H1 (cell line): ENCODE data around the gene CTSW. TPM values are rescaled to one million over a fixed set of nuclear protein-coding genes. Genes with fewer than 3 reads are reported as not detected.

ENCODE experiments used
- CTCF ChIA-PET: fragments of 300-600 bp; sonication (Branson Sonifier 250); formaldehyde crosslinking; loops from one replicate; lab custom pipeline; 2021; ENCODE audit not compliant: partially characterized antibody; lab: Charles Lee
- POLR2A ChIA-PET: fragments of 300-600 bp; sonication (Branson Sonifier 250); formaldehyde crosslinking; loops from one replicate; lab custom pipeline; 2021; ENCODE audit warnings: inconsistent platforms; ENCODE audit not compliant: partially characterized antibody; lab: Charles Lee
- DNase-seq, 2 experiments: peaks; one replicate each; pipeline versions ENCODE4 v3.0.0 to v3.0.0-alpha.2; 2010 to 2022; ENCODE audit warnings: low spot score in 2 of 2, low read depth in 1 of 2, mixed read lengths in 1 of 2
- FAIRE-seq: peaks from 2 replicates; lab custom pipeline; 2011; peaks lifted over from hg19 to GRCh38; lab: Jason Lieb, UNC
- H2AFZ ChIP-seq: 2 replicates; pipeline ENCODE4 v1.8.1; 2012; ENCODE audit warnings: low read length, inconsistent platforms
- H2AK5ac ChIP-seq: 2 replicates; pipeline ENCODE4 v1.6.1; 2013; ENCODE audit warnings: low read depth, low read length
- H2BK120ac ChIP-seq: replicated peaks from 2 replicates; pipeline ENCODE3; 2013; ENCODE audit warnings: low read depth, low read length, inconsistent platforms
- H2BK12ac ChIP-seq: 2 replicates; pipeline ENCODE4 v1.6.1; 2013; ENCODE audit warnings: low read depth, low read length
- H2BK15ac ChIP-seq: 2 replicates; pipeline ENCODE4 v1.6.1; 2013; ENCODE audit warnings: low read length
- H2BK20ac ChIP-seq: 2 replicates; pipeline ENCODE4 v1.6.1; 2013; ENCODE audit warnings: low read length
- H2BK5ac ChIP-seq: 2 replicates; pipeline ENCODE4 v1.6.1; 2013; ENCODE audit warnings: low read depth, low read length
- H3K14ac ChIP-seq: 2 replicates; pipeline ENCODE4 v1.6.1; 2013; ENCODE audit warnings: inconsistent platforms; ENCODE audit not compliant: insufficient read length
- H3K18ac ChIP-seq: 2 replicates; pipeline ENCODE4 v1.6.1; 2013; ENCODE audit warnings: low read length; ENCODE audit errors: extremely low read depth
- H3K23ac ChIP-seq: 2 replicates; pipeline ENCODE4 v1.6.1; 2013; ENCODE audit warnings: inconsistent platforms; ENCODE audit not compliant: insufficient read length
- H3K23me2 ChIP-seq: 2 replicates; pipeline ENCODE4 v1.6.1; 2013; ENCODE audit warnings: low read depth, low read length
- H3K27ac ChIP-seq: 2 replicates; pipeline ENCODE4 v1.6.1; 2011; ENCODE audit warnings: low read depth, low read length, inconsistent platforms
- H3K27me3 ChIP-seq, 4 experiments: replicated peaks in 1 of 4; 1 replicate in 1 of 4; 2 replicates in 3 of 4; pipeline versions ENCODE4 v1.6.1 to v1.8.1; 2011 to 2013; ENCODE audit warnings: low read length in 3 of 4, mild to moderate bottlenecking in 3 of 4, inconsistent platforms in 2 of 4, mixed read lengths in 2 of 4, moderate library complexity in 1 of 4; ENCODE audit not compliant: control insufficient read depth in 3 of 4, insufficient read depth in 3 of 4; ENCODE audit errors: extremely low read depth in 1 of 4
- H3K36me3 ChIP-seq, 4 experiments: 2 replicates each; pipeline versions ENCODE4 v1.6.1 to v1.8.1; 2011 to 2013; ENCODE audit warnings: mild to moderate bottlenecking in 4 of 4, low read length in 3 of 4, moderate library complexity in 2 of 4, control low read depth in 1 of 4, inconsistent platforms in 1 of 4; ENCODE audit not compliant: insufficient read depth in 4 of 4, control insufficient read depth in 2 of 4
- H3K4ac ChIP-seq: replicated peaks from 2 replicates; pipeline ENCODE3; 2013; ENCODE audit warnings: low read length, low read depth, mixed read lengths, inconsistent platforms; ENCODE audit not compliant: insufficient read length
- H3K4me1 ChIP-seq, 4 experiments: replicated peaks in 1 of 4; 1 replicate in 1 of 4; 2 replicates in 3 of 4; pipeline versions ENCODE4 v1.6.1 to v1.8.1; 2011 to 2013; ENCODE audit warnings: low read length in 3 of 4, inconsistent platforms in 2 of 4, mixed read lengths in 1 of 4; ENCODE audit not compliant: insufficient read depth in 4 of 4, control insufficient read depth in 3 of 4
- H3K4me2 ChIP-seq, 2 experiments: 2 replicates each; pipeline versions ENCODE4 v1.6.1 to v1.8.1; 2011 to 2013; ENCODE audit warnings: low read depth in 2 of 2, low read length in 2 of 2, control low read depth in 1 of 2, inconsistent platforms in 1 of 2, mild to moderate bottlenecking in 1 of 2; ENCODE audit not compliant: insufficient read depth in 1 of 2
- H3K4me3 ChIP-seq, 4 experiments: fragments of 200-600, 300-600 bp in 1 of 4; sonication (generic), shearing (Covaris generic), sonication (Bioruptor Twin) in 1 of 4; 2 replicates each; pipeline versions ENCODE4 v1.5.1 to v1.8.1; 2011 to 2016; ENCODE audit warnings: low read length in 4 of 4, low read depth in 3 of 4, control low read depth in 2 of 4, inconsistent platforms in 2 of 4, mild to moderate bottlenecking in 2 of 4, mixed read lengths in 1 of 4, moderate library complexity in 1 of 4; ENCODE audit not compliant: insufficient read depth in 2 of 4; ENCODE audit errors: extremely low read depth in 1 of 4
- H3K56ac ChIP-seq: replicated peaks from 2 replicates; pipeline ENCODE3; 2013; ENCODE audit warnings: low read depth, mild to moderate bottlenecking, mixed read lengths, low read length, inconsistent platforms; ENCODE audit not compliant: insufficient read length
- H3K79me1 ChIP-seq: 2 replicates; pipeline ENCODE4 v1.6.1; 2013; ENCODE audit warnings: low read depth, low read length, control low read depth
- H3K79me2 ChIP-seq, 2 experiments: 2 replicates each; pipeline versions ENCODE4 v1.6.1 to v1.8.1; 2012 to 2013; ENCODE audit warnings: low read length in 2 of 2, mild to moderate bottlenecking in 2 of 2, inconsistent platforms in 1 of 2; ENCODE audit not compliant: insufficient read depth in 2 of 2, control insufficient read depth in 1 of 2
- H3K9ac ChIP-seq, 4 experiments: replicated peaks in 1 of 4; 1 replicate in 1 of 4; 2 replicates in 3 of 4; pipeline versions ENCODE4 v1.6.1 to v1.8.1; 2011 to 2013; ENCODE audit warnings: low read depth in 3 of 4, low read length in 3 of 4, control low read depth in 2 of 4, mild to moderate bottlenecking in 2 of 4, moderate library complexity in 2 of 4, inconsistent platforms in 1 of 4; ENCODE audit errors: extremely low read depth in 1 of 4
- H3K9me3 ChIP-seq, 2 experiments: 2 replicates each; pipeline versions ENCODE4 v1.6.1 to v1.8.1; 2012 to 2013; ENCODE audit warnings: mild to moderate bottlenecking in 2 of 2, moderate library complexity in 2 of 2, control low read depth in 1 of 2, inconsistent platforms in 1 of 2, low read depth in 1 of 2, low read length in 1 of 2, mixed read lengths in 1 of 2; ENCODE audit not compliant: insufficient read depth in 2 of 2
- H4K20me1 ChIP-seq, 2 experiments: replicated peaks in 1 of 2; 2 replicates each; pipeline versions ENCODE3 to v1.8.1; 2011 to 2013; ENCODE audit warnings: inconsistent platforms in 2 of 2, low read length in 2 of 2, mild to moderate bottlenecking in 1 of 2; ENCODE audit not compliant: insufficient read depth in 2 of 2, control insufficient read depth in 1 of 2
- H4K5ac ChIP-seq: 2 replicates; pipeline ENCODE4 v1.6.1; 2013; ENCODE audit warnings: low read length, low read depth, mixed read lengths, inconsistent platforms; ENCODE audit not compliant: insufficient read length
- H4K8ac ChIP-seq: 2 replicates; pipeline ENCODE4 v1.8.0; 2013; ENCODE audit warnings: mild to moderate bottlenecking, moderate library complexity, low read length, inconsistent platforms; ENCODE audit not compliant: insufficient read depth; ENCODE audit errors: extremely low read depth
- H4K91ac ChIP-seq: replicated peaks from 2 replicates; pipeline ENCODE3; 2013; ENCODE audit warnings: low read length, mixed read lengths, inconsistent platforms; ENCODE audit not compliant: insufficient read length
- ASH2L ChIP-seq: fragments of 200-600, 300-600 bp; sonication (generic); IDR thresholded peaks from one replicate; pipeline ENCODE4 v1.7.1; 2017; ENCODE audit warnings: low read length
- BRCA1 ChIP-seq: IDR thresholded peaks from 2 replicates; pipeline ENCODE4 v1.6.1; 2012; ENCODE audit warnings: low read depth, low read length, improper control_type of control experiment
- GABPA ChIP-seq: IDR thresholded peaks from 2 replicates; pipeline ENCODE4 v1.6.1; 2011; ENCODE audit warnings: mild to moderate bottlenecking, low read length, moderate library complexity, borderline replicate concordance; ENCODE audit not compliant: insufficient read depth
- GTF2F1 ChIP-seq: IDR thresholded peaks from 2 replicates; pipeline ENCODE4 v1.6.1; 2012; ENCODE audit warnings: low read depth, low read length, improper control_type of control experiment, borderline replicate concordance
- RNF2 ChIP-seq: fragments of 200-900, 300-1000 bp; sonication (generic); IDR thresholded peaks from 2 replicates; pipeline ENCODE4 v1.7.1; 2016; ENCODE audit warnings: borderline replicate concordance, low read depth, mild to moderate bottlenecking, antibody characterized with exemption, low read length; ENCODE audit not compliant: poor library complexity, severe bottlenecking; ENCODE audit errors: missing control alignments
- SIN3A ChIP-seq, 2 experiments: IDR thresholded peaks in 1 of 2; conservative IDR thresholded peaks in 1 of 2; 2 replicates each; pipeline ENCODE4 v1.6.1; 2011 to 2012; ENCODE audit warnings: low read length in 2 of 2, improper control_type of control experiment in 1 of 2, low read depth in 1 of 2, mild to moderate bottlenecking in 1 of 2
- SIRT6 ChIP-seq: IDR thresholded peaks from one replicate; pipeline ENCODE4 v1.7.1; 2012; ENCODE audit warnings: low read length, inconsistent platforms
- TBP ChIP-seq: IDR thresholded peaks from 2 replicates; pipeline ENCODE4 v1.6.1; 2011; ENCODE audit warnings: low read depth, low read length, improper control_type of control experiment
- WGBS, 2 experiments: shearing (Covaris generic) in 1 of 2; methylation state at CpG; one replicate each; pipeline versions ENCODE4 v1.1.6 to v1.1.7; 2013 to 2015; ENCODE audit warnings: low lambda C conversion rate in 2 of 2, mixed read lengths in 2 of 2, inconsistent platforms in 1 of 2, low coverage in 1 of 2, missing lambda C conversion rate in 1 of 2; ENCODE audit not compliant: insufficient replicate concordance in 2 of 2, insufficient coverage in 1 of 2, insufficient read length in 1 of 2; ENCODE audit errors: extremely low coverage in 1 of 2, missing lambda C conversion rate in 1 of 2; 5-methylcytosine and 5-hydroxymethylcytosine counted together
- polyA plus RNA-seq, 7 experiments: library from polyadenylated mRNA; depleted of rRNA in 3 of 7; stranded (reverse) in 5 of 7; unstranded in 2 of 7; fragments of >200 nt in 5 of 7; fragments of 200-250 nt in 2 of 7; gene quantifications; 1 replicate in 5 of 7; 2 replicates in 1 of 7; 4 replicates in 1 of 7; pipeline versions ENCODE4 v1.2.1 to v1.2.3, GENCODE V29; 2011 to 2013; ENCODE audit warnings: missing spikeins in 2 of 7, mixed read lengths in 2 of 7
- total RNA-seq: library from RNA; stranded (reverse); fragmentation: NEBNext Ultra II Directional; extraction: Animal tissue kit (Norgen Biotek cat#: 25700); gene quantifications from 2 replicates; pipeline ENCODE4 v1.2.1, GENCODE V29; 2021

The CTSW gene
- total and polyA plus RNA-seq, 2 of the 8 experiments (the other 6 are each of a cell fraction or from before 2014, with no cell fraction given), result not detected

DNA sequence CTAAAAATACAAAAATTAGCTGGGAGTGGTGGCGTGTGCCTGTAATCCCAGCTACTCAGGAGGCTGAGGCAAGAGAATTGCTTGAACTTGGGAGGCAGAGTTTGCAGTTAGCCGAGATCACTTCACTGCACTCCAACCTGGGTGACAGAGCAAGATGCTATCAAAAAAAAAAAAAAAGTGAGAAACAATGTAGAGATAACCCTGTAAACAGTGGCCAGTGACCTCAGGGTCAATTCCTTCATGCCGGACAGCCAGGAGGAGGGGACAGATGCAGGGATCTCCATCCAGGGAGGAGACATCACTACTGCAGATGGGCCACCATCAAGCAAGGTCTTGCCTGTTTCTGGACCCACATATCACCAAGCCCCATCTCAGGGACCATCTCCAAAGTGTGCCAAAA is 31.9 kb upstream of the CTSW start:
- no peak overlapping the region for H4K8ac ChIP-seq
- no peak for FAIRE-seq
- POLR2A ChIA-PET, result interaction anchor here (8.0 to 38.3 kb wide), 2 partner anchors 9 to 27 kb away, joined by 67 to 1071 read pairs; partner anchors contain the start of genes CCDC85B, CFL1, CTSW and EFEMP2

More for the DNA sequence above, 31.9 kb upstream of the CTSW start:
- Histone ChIP-seq H3K4ac (no peak overlapping the region), H2BK120ac (no peak overlapping the region), H2BK15ac (no peak overlapping the region), H3K4me3 (no peak overlapping the region), H2AFZ (no peak overlapping the region), H3K23me2 (no peaks in the 10 kb centered on the region), H3K27me3 (no peaks in the 10 kb centered on the region; a peak in 1 of 7 replicates), H4K5ac (no peak overlapping the region), H3K79me2 (no peaks in the 10 kb centered on the region), H3K23ac (no peak overlapping the region), H3K36me3 (peaks cover 0 to 6% (median 4%) of the 10 kb centered on the region in 4 experiments; a peak in 5 of 8 replicates), H2BK20ac (no peak overlapping the region), H3K79me1 (no peaks in the 10 kb centered on the region), H3K27ac (no peak overlapping the region), H3K9me3 (peaks cover 7 to 10% of the 10 kb centered on the region in 2 experiments; a peak in 2 of 4 replicates), H3K9ac (no peak overlapping the region), H3K14ac (no peak overlapping the region), H3K4me2 (no peak overlapping the region), H2BK12ac (no peak overlapping the region), H2AK5ac (no peak overlapping the region), H3K4me1 (peaks cover 0 to 4% (median under 1%) of the 10 kb centered on the region in 4 experiments; a peak in 4 of 7 replicates), H4K91ac (no peak overlapping the region), H2BK5ac (no peak overlapping the region), H3K56ac (no peak overlapping the region), H3K18ac (no peak overlapping the region), H4K20me1 (peaks cover 0 to 2% of the 10 kb centered on the region in 2 experiments)
- 78% methylated on average over 3 of the region's 3 CpGs; no CpG with 5 or more reads in 1 of the 2 experiments for WGBS, 2 experiments
- TF ChIP-seq SIRT6 (no peak), SIN3A (conservative IDR thresholded peaks at IDR 0.05 in 1 of 2, IDR thresholded peaks at IDR 0.05 in 1 of 2; ENCODE audit: low read depth in 1 of 2, low read length in 2 of 2) (no peak), GABPA (no peak), GTF2F1 (no peak), ASH2L (no peak), RNF2 (no peak), BRCA1 (no peak), TBP (no peak)
- CTCF ChIA-PET, result interaction anchor here (0.7 to 15.2 kb wide), 6 partner anchors 14 to 205 kb away, joined by 4 to 283 read pairs (median 28); partner anchors contain the start of genes CCDC85B, CFL1, CTSW and FIBP
- DNase-seq, result no peak
